ENCODE data around the gene MTMR2.

MTMR2 gene

DNA sequence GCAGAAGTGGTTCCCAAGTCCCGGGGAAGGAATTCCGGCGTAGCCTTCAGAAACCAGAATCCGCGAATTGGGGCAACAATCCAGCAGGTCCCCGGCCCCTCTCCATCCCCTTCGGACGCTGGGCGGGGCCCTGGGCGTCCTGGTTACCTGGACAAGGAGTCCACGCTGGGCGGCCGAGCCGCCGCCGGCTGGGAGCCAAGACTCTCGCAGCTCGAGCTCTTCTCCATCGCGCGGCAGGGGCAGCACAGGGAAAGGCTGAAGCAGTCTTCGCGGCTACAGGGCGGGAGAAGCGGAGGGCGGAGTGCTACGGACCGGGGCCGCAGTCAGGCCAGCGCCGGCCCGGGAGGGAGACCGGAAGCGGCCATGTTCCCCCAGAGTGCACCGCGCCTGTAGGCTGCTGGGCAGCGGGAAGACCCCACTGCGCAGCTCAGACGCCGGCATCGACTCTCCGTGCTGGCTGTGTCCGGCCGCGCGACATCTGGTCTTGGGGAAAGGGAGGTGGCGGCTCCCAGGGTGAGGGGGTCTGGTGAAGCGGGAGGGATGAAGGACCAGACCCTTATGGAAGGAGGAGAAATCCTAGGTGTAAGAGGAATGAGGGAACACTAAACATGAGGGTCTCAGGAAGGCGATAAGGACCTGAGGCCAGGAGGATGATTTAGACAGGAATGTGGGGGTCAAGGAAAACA lies at the start of gene MTMR2:
Gene MTMR2, minus strand, starts transcription at position 380 of the 686 bp plus-strand sequence. Its CDS starts 153 bp downstream, at position 227.
- DNase-seq = peak; percentile 66 to 77

DNA sequence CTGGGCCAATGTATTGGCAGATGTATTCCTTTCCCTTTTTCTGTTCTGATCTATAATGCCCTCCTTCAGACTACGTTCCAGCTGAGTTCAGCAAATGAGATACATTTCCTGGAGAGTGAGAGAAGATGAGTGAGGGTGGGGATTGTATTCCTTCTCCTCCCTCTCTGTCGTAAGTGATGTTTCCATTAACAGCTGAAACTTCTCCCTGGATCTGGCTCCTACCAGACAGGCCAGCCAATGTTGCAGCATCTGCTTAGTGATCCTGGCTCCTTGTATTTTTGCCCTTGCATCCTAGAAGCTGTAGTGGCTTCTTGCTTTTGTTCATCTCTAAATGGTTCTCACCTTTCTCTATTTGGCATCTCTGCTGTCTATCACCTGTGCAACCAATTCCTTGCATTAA lies 48.2 kb upstream of the MTMR2 start:
- DNase-seq = no peak

DNA sequence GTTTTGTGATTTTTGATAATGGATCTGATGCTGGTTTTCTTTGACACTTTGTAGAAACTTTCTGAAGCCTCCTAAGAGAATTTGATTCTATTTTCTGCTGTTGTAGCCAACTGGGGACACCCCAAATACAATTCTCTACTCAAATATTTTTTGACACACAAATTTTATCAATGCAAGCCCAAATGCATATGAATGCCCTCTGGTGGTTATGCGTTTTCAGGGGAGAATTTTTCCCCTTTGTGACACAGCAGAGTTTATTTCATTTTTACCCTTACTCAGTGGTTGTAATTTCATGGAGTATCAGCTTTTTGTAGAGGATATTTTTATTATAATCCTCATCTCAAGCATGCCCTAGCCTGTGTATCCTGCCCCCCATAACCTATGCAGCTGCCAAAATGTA lies 44.7 kb upstream of the MTMR2 start:
- DNase-seq = no peak

DNA sequence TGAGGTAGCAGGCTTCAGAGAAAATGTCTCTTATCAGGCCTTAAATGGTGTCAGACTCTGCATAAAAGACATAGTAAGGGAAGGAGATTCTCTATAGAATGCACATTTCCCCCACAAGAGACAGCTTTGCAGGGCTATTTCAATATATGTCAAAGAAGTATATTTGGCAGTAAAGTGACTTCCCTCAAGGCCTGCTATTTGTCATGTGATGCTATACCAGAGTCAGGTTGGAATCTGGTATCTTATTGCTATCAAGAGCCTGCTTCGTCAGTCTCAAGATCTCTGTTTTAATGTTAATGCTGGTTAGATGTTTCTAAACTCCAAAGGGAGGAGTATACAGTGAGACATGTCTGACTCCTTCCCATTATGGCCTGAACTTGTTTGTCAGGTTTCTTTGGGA lies 40.4 kb upstream of the MTMR2 start:
- no peak for DNase-seq

DNA sequence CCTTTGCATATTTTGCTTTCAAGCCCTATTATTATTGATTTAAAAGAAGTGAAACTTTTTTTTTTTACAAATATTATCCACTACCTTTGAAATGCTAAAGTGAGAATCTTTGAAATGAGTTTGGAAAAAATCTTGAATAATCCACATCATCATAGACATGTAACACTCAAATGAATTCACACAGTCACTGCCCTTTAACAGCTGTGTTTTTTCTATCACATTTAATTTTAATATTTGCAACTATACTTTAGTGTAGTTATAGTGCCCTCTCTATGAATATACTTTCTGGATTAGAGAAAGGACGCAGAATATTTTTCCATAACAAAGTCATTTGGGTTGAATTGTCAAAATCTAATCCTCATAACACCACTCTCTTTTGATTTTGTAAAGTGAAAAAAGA lies 37.9 kb upstream of the MTMR2 start:
- DNase-seq = no peak

DNA sequence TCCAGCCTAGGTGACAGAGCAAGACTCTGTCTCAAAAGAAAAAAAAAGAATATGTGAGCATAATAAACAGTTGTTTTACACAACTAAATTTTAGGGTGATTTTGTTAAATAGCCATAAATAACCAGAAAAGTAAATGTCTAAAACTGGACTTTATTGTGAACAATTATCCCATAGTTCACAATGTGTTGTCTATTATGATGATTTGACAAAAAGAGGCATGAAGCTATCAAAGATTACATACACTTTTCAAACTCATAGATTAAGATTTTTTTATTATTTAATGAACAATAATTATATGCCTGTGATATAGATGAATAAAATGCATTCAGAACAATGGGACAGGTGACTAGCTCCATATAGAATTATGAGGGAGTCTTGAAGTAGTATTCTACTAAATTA lies 27.0 kb upstream of the MTMR2 start:
- DNase-seq = no peak

DNA sequence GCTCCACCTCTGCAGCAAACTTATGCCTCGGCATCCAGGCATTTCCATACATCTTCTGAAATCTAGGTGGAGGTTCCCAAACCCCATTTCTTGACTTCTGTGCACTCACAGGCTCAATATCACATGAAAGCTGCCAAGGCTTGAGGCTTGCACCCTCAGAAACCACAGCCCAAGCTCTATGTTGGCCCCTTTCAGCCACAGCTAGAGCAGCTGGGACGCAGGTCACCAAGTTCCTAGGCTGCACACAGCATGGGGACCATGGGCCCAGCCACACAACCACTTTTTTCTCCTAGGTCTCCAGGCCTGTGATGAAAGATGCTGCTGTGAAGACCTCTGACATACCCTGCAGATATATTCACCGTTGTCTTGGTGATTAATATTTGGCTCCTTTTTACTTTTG lies 24.7 kb upstream of the MTMR2 start:
- DNase-seq = no peak

DNA sequence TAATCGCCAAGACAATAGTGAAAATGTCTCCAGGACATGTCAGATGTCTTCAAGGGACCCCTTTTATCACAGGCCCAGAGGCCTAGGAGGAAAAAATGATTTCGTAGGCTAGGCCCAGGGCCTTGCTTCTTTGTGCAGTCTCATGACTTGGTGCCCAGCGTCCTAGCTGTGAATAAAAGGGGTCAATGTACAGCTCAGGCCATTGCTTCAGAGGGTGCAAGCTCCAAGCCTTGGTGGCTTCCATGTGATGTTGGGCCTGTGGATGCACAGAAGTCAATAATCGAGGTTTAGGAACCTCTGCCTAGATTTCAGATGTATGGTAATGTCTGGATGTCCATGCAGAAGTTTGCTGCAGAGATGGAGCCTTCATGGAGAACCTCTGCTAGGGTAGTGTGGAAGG lies 20.7 kb upstream of the MTMR2 start:
- DNase-seq = no peak

DNA sequence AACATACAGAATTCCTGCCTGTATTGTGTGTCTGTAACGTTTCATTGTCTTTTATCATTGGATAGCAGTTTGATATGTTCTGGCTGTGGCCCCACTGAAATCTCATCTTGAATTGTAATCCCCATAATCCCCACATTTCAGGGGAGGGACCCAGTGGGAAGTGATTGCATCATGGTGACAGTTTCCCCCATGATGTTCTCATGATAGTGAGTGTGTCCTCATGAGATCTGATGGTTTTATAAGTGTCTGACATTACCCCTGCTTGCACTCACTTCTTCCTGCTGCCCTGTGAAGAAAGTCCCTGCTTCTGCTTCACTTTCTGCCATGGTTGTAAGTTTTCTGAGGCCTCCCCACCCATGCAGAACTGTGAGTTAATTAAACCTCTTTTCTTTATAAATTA lies 19.6 kb upstream of the MTMR2 start:
- DNase-seq = no peak

DNA sequence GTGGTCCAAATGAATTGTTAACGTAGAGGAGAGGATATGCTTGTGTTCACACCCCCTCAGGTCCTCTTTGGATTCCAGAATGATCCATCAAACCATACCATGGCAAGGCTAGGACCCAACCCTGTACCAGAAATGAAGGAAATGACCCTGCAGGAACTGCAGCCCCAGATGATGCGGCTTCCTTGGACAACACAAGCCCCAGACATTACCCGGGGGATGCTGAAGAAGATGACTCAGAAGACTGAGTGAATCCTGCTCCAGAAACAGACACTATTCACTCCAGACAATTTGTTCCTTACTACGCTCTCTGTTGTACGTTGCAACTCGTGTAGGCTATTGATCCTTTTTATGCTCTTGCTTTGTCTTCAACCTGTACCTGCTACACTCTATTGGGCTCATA lies 15.2 kb upstream of the MTMR2 start:
- DNase-seq = no peak

DNA sequence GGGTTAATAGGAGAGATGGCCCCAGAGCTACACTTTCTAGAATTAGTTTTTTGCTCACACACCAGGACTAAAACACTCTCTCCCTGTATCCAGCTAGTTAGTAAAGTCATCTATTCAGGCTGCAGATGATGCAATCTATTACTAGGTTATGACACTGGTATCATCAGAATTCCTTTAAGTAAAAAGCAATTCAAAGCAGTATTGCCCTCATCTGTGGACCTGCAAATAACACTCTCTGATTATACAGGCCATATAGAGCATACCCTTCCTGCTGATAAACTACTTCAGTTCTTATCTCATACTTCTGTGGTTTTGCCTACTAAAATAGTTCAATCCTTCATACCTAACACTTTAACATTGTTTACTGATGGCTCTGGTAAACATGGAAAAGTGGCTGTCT lies 13.5 kb upstream of the MTMR2 start:
- DNase-seq = no peak

DNA sequence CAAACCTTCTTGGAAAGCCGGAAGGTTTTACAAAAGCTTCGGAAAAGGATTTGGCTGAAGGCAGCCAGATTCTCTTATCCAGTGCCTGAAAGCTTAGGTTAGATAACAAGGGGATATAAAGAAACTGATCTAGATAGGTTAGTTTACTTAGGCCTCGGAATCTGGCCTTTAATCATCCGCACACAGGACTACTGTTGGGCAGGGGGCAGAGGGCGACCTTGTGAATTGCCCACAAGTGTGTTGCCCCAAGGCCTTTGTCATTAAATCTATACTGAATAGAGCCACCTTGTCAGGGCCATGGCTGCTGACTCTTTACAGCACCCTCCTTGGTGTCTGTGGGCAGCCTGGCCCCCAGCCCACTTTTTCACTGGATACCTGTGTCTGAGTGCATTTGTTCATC lies 9.7 kb upstream of the MTMR2 start:
- no peak for DNase-seq

DNA sequence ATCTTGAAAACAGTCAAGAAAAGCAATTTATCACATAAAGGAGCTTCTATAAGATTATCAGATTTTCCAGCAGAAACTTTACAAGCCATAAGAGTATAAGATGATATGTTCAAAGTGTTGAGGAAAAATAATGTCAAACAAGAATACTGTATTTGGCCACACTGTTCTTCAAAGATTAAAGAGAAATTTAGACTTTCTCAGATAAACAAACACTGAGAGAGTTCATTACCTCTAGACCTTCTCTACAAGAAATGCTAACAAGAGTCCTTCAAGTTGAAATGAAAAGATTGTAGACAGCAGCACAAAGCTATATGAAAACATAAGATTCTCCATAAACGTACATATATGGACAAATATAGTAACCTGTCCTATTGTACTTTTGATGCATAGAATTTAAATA lies 8.0 kb upstream of the MTMR2 start:
- no peak for DNase-seq

DNA sequence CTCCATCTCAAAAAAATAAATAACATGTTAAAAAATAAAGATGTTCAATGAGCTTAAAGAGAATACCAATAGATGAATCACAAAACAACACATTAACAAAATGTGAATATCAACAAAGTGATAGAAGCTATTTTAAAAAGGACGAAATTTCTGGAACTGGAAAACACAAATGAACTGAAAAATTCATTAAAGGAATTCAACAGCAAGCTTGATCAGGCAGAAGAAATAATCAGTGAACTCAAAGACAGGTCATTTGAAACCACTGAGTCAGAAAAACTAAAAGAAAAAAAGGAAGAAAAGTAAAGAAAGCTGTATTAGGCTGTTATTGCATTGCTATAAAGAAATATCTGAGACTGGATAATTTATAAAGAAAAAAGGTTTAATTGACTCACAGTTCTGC lies 7.0 kb upstream of the MTMR2 start:
- no peak for DNase-seq

DNA sequence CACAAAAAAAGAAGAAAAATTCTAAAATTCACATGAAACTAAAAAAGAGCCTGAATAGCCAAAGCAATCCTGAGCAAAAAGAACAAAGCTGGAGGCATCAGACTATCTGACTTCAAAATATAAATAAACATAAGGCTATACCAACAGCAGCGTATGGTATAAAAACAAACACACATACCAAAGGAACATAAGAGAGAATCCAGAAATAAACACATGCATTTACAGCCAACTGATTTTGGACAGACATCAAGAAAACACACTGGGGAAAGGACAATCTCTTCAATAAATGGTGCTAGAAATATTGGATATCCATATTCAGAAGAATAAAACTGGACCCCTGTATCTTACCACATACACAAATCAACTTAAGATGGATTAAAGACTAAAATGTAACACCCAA lies 2.8 kb upstream of the MTMR2 start:
- no peak for DNase-seq

DNA sequence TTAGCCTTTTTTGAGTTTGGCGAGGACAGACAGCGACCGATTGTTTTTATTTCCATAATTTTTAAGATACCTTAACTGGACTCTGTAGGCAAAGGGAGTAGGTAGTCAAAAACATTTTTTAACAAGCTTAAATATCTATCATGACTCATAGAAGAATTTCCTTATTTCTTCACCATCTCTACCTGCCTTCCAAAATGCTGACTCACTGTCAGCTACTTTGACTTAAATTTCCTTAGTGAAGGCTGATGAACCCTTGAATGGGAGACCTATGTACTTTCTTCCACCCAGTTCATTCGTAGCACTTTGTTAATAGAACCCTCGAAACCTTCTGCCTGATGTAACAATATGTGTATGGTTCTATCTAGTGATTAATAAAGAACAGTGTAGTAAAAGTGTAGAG lies 1.1 kb upstream of the MTMR2 start:
- DNase-seq = no peak

DNA sequence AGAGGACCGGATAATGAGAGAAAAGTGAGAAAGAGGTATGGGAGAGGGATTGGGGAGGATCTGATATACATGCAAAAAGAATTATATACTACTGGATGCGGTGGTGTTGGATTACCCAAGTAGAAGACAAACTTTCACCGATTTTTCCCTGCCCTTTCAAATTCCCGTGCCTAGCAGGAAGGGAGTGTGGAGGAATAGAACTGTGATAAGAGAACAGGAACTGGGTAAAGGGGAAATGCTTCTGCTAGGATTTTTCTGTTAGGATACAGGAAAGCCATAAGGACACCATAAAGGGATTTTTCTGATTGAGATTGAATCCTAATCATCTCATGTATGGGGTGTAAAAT lies 480 bp upstream of the MTMR2 start:
- peak in 1 of 2 experiments; percentile 44 for DNase-seq

DNA sequence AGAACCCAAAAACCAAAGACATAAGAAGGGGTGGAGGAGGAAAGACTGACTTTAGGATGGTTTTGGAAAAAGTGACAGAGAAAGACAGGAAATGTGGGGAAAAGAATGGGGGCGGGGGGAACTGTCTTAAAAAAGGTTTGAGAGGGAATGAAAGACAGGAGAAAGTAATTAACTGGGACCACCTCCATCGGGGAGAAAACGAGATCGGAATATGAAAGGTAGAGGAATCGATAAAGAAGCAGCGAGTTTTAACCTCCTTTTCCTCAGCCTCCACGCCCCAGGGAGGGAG lies 524 bp downstream of the MTMR2 start:
- no peak for DNase-seq

DNA sequence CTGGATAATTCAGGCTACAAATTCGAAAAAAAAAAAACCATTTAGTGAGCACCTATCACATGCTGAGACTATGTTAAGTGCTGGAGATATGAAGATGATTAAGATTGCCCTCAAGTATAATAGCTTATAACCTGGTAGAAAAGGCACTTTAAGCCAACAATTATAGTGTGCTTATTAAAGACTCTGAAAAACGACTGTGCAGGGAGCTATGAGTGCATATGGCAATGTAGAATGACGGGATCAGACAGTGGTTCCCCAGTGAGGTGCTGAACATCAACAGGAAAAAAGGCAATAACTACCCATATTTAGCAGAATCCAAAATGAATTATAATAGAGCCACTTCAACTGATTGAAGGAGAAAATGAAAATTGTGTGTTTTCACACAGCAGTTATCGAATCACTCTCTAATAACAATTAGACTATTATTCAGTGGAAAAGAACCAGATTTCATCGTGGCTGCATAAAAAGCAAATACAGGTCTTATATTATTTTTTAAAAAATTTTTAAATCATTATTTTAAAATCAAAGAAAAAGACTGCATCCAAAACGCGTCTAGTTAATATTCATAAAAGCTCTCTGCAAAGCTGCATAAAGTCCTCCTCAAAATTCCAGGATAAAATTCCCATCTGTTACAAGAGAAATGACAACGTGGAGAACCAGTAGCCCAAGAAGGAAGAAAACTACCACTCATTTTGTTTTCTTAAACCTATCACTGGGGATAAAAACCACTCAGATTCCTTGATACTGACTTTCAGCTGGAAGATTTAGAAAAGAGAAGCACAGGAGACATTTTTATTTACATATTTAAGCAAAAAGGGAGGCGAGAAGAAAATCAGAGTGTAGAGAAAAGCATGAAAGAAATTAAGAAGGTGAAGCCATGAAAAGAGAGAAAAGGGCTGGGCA lies 1.1 kb downstream of the MTMR2 start:
- DNase-seq = peak in 1 of 2 experiments; percentile 31

DNA sequence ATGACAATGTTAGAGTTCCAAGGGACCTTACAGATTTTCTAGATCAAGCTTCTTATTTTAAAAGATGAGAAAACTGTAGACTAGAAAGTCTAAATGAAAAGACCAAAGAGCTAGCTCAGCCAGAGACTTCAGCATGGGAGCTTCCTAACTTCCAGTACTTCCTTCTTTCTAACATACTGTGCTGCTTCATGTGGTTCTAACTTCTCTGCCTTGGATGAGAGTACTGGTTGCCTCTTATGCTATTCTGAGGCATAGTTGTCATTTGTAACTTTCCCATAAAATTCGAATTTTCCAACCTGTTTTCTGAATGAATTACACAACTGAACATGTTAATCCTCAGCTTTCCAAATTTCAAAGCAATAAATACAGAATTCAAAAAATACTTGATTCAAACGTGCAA lies 1.8 kb downstream of the MTMR2 start:
- no peak for DNase-seq

DNA sequence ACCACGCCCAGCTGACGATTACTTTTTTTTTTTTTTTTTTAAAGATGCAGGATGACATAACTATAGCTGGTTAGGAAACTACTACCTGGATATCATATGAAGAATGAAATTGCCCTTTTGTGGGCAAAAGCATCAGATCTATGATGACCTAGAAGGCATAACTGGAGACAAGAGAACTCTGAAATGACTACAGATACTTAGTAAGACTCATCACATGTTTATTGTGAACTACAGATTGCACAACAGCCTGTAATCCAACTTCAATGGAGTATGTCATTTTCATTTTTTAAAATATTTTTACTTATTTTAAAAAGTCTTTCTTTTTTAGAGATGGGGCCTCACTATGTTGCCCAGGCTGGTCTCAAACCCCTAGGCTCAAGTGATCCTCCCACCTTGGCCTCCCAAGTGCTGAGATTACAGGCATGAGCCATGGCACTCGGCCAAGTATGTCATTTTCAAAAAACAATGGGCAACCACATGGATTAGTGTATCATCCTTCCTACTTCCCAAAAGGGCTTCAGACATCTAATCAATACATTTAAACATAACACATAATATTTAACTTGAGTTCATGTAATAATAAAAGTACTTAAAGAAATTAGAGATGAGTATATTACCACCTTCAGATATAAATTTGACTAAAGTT lies 3.3 kb downstream of the MTMR2 start:
- no peak for DNase-seq

DNA sequence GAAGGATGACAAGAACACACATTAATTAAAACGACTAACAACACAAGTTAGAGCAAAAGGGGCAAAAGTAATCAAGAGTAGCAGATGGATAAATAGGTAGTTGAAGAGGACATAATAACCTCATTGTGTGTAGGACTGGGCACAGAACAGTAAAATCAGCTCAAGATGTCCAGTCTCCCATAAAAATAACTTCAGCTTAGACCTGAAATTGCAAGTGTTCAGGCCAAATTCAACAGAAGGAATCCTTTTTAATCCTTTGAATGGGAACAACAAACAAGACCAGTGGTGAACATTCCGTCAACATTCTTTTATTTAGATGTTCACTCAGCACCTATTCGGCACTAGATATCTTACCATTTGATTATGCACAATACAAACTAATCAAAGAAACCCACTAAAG lies 4.4 kb downstream of the MTMR2 start:
- DNase-seq = no peak

DNA sequence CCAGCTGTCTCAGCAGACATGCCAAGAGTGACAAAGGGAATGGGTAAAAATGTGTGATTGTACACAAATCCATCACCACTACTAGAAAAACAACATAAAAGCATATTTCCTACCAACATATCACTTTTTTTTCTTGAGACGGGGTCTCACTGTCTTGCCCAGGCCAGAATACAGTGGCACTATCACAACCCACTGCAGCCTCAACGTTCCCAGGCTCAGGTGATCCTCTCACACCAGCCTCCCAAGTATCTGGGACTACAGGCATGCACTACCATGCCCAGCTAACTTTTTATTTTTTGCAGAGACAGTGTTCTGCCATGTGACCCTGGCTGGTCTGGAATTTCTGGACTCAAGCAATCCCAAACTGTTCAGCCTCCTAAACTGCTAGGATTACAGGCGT lies 5.2 kb downstream of the MTMR2 start:
- DNase-seq = no peak

DNA sequence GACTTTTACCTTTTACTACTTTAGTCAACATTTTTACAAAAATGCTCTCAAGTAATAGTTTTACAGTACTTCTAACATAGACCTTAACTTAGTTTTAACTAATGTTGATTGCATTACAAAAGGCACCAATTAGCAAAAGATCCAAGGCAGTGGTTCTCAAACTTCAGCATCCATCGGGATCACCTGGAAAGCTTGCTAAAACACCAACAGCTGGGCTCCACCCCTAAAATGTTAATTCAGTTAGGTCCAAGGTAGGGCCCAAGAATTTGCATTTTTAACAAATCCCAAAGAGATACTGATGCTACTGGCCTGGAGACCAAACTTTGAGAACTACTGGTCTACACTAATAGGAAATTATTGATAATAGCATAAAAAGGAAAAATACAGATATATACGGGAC lies 5.9 kb downstream of the MTMR2 start:
- DNase-seq = no peak
